ENCODE results near the gene BORCS5.

DNA sequence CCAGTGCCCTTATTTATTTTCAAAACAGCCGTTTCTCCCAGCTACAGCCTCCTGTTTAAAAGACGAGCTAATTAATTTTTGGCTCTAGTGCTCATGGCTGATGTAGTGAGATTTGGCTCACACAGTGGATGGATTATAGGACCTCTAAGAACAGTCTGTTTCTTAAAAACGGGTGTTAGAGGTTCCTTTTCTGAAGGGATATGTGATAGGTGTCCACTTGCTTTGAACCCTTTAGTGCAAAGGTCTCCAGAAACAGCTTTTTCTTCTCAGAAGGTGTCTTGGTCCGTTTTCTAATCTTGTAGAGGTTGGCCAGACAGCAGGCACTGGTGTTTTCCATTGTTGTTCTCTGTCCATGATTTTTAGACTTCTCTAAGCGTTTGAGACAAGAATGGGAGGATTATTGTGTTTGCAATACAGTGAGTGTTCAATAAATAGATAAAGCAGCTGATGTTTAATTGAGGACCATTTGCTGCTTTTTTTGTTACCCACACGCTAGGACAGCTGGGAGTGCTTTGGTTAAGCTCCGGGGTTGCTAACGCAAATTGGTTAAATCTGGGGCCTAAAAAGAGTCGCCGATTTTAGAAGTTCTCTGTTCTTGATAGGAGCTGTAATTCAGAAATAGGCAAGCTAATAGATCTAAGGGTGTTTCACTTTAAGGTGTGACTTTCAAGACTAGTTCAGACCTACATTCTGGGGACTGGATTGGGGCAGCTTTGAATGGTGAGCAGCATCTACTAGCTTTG is 1.0 kb downstream of the BORCS5 start:
- TF ChIP-seq, protein P1, sequence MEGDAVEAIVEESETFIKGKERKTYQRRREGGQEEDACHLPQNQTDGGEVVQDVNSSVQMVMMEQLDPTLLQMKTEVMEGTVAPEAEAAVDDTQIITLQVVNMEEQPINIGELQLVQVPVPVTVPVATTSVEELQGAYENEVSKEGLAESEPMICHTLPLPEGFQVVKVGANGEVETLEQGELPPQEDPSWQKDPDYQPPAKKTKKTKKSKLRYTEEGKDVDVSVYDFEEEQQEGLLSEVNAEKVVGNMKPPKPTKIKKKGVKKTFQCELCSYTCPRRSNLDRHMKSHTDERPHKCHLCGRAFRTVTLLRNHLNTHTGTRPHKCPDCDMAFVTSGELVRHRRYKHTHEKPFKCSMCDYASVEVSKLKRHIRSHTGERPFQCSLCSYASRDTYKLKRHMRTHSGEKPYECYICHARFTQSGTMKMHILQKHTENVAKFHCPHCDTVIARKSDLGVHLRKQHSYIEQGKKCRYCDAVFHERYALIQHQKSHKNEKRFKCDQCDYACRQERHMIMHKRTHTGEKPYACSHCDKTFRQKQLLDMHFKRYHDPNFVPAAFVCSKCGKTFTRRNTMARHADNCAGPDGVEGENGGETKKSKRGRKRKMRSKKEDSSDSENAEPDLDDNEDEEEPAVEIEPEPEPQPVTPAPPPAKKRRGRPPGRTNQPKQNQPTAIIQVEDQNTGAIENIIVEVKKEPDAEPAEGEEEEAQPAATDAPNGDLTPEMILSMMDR (IDR thresholded peaks at IDR 0.05), result no peak
- TF ChIP-seq POLR2AphosphoS5 (IDR thresholded peaks at IDR 0.05; ENCODE audit: low read depth, low read length) (no peak), SIN3A (IDR thresholded peaks at IDR 0.05; ENCODE audit: borderline replicate concordance, insufficient read depth, low read depth, low read length) (no peak), TCF7L2 (IDR thresholded peaks at IDR 0.05; ENCODE audit: low read depth, low read length) (no peak)
- TF ChIP-seq, protein P2, sequence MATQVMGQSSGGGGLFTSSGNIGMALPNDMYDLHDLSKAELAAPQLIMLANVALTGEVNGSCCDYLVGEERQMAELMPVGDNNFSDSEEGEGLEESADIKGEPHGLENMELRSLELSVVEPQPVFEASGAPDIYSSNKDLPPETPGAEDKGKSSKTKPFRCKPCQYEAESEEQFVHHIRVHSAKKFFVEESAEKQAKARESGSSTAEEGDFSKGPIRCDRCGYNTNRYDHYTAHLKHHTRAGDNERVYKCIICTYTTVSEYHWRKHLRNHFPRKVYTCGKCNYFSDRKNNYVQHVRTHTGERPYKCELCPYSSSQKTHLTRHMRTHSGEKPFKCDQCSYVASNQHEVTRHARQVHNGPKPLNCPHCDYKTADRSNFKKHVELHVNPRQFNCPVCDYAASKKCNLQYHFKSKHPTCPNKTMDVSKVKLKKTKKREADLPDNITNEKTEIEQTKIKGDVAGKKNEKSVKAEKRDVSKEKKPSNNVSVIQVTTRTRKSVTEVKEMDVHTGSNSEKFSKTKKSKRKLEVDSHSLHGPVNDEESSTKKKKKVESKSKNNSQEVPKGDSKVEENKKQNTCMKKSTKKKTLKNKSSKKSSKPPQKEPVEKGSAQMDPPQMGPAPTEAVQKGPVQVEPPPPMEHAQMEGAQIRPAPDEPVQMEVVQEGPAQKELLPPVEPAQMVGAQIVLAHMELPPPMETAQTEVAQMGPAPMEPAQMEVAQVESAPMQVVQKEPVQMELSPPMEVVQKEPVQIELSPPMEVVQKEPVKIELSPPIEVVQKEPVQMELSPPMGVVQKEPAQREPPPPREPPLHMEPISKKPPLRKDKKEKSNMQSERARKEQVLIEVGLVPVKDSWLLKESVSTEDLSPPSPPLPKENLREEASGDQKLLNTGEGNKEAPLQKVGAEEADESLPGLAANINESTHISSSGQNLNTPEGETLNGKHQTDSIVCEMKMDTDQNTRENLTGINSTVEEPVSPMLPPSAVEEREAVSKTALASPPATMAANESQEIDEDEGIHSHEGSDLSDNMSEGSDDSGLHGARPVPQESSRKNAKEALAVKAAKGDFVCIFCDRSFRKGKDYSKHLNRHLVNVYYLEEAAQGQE (IDR thresholded peaks at IDR 0.05; ENCODE audit: insufficient read depth in 1 of 2, low read depth in 2 of 2, low read length in 1 of 2), result no peak

Measured in Panc1 (cell line).